Measurements from ENCODE around the gene GSK3B. TPM values are rescaled to one million over a fixed set of nuclear protein-coding genes. Genes with fewer than 3 reads are reported as not detected.
A peak's percentile ranks its signal among the peaks of the same experiment; 100 is the strongest.

GSK3B gene
- total RNA-seq, 1 experiment from 2014 or later, result 67.1 TPM

DNA sequence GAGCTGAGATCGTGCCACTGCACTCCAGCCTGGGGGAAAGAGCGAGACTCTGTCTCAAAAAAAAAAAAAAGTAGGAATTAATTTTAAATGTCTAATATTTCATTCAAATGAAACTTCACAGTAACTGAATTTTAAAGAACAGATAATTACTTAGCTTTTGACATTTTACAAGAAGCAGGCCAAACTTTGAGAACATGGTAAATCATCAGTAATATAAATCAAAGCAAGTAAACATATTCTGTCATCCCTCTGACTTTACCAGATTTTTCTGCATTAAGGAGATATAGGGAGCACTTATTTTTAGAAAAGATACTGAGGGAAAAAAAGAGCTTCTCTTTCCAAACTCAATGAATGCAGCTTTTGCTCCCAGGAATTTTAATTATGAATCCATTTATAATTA is 275.3 kb downstream of the GSK3B start:
- no peaks in the 10 kb centered on the region for H3K27me3 ChIP-seq (ENCODE audit: low read length)
- no peak overlapping the region for H3K27ac ChIP-seq (ENCODE audit: low read length)
- no peaks in the 10 kb centered on the region for H4K20me1 ChIP-seq (ENCODE audit: insufficient read depth, low read depth, low read length)
- no peak overlapping the region for H3K4me2 ChIP-seq (ENCODE audit: low read depth, low read length, poor library complexity, severe bottlenecking)
- peaks cover 14% of the 10 kb centered on the region for H3K4me1 ChIP-seq (ENCODE audit: low read length)
- H3K9me3 ChIP-seq (ENCODE audit: low read length), result no peaks in the 10 kb centered on the region
- H3K9me2 ChIP-seq (replicated peaks; ENCODE audit: insufficient read depth, low read length), result no peaks in the 10 kb centered on the region
- no peak overlapping the region for H3K4me3 ChIP-seq (ENCODE audit: low read length)
- no peak overlapping the region for H3K9ac ChIP-seq (ENCODE audit: low read length)
- no peak overlapping the region for H2AFZ ChIP-seq (ENCODE audit: low read length)
- no peaks in the 10 kb centered on the region for H3K79me2 ChIP-seq (ENCODE audit: low read length)
- DNase-seq, result no peak
- H3K36me3 ChIP-seq (ENCODE audit: insufficient read depth, low read length), result no peaks in the 10 kb centered on the region

DNA sequence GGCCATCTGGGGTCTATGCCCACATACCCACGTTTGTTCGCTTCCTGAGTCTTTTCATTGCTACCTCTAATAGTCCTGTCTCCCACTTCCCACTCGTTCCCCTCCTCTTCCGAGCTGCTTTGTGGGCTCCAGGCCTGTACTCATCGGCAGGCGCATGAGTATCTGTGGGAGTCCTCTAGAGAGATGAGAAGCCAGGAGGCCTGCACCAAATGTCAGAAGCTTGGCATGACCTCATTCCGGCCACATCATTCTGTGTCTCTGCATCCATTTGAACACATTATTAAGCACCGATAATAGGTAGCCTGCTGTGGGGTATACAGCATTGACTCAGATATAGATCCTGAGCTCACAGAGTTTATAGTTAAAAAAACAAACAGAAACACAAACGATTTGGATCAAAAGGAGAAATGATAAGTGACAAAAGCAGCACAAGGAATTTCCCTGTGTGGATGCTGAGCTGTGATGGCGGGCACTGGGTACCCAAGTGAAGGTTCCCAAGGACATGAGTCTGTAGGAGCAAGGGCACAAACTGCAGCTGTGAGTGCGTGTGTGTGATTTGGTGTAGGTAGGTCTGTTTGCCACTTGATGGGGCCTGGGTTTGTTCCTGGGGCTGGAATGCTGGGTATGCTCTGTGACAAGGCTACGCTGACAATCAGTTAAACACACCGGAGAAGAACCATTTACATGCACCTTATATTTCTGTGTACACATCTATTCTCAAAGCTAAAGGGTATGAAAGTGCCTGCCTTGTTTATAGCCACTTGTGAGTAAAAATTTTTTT is 276.5 kb downstream of the GSK3B start:
- H3K9me3 ChIP-seq (ENCODE audit: low read length), result no peaks in the 10 kb centered on the region
- no peak for DNase-seq
- no peak overlapping the region for H3K4me3 ChIP-seq (ENCODE audit: low read length)
- H3K27me3 ChIP-seq (ENCODE audit: low read length), result no peaks in the 10 kb centered on the region
- H3K4me2 ChIP-seq (ENCODE audit: low read depth, low read length, poor library complexity, severe bottlenecking), result no peak overlapping the region
- H3K4me1 ChIP-seq (ENCODE audit: low read length), result peaks cover 12% of the 10 kb centered on the region
- no peak overlapping the region for H2AFZ ChIP-seq (ENCODE audit: low read length)
- no peaks in the 10 kb centered on the region for H4K20me1 ChIP-seq (ENCODE audit: insufficient read depth, low read depth, low read length)
- no peak overlapping the region for H3K9ac ChIP-seq (ENCODE audit: low read length)
- no peaks in the 10 kb centered on the region for H3K79me2 ChIP-seq (ENCODE audit: low read length)
- no peak overlapping the region for H3K27ac ChIP-seq (ENCODE audit: low read length)
- no peaks in the 10 kb centered on the region for H3K36me3 ChIP-seq (ENCODE audit: insufficient read depth, low read length)
- no peaks in the 10 kb centered on the region for H3K9me2 ChIP-seq (replicated peaks; ENCODE audit: insufficient read depth, low read length)

DNA sequence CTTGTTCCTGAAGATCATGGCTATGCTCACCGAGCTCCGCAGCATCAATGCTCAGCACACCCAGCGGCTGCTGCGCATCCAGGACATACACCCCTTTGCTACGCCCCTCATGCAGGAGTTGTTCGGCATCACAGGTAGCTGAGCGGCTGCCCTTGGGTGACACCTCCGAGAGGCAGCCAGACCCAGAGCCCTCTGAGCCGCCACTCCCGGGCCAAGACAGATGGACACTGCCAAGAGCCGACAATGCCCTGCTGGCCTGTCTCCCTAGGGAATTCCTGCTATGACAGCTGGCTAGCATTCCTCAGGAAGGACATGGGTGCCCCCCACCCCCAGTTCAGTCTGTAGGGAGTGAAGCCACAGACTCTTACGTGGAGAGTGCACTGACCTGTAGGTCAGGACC is 277.2 kb downstream of the GSK3B start:
- DNase-seq, result no peak
- Histone ChIP-seq H3K27ac (ENCODE audit: low read length) (no peak overlapping the region), H3K4me1 (ENCODE audit: low read length) (peaks cover 6% of the 10 kb centered on the region), H3K4me2 (ENCODE audit: low read depth, low read length, poor library complexity, severe bottlenecking) (no peak overlapping the region), H2AFZ (ENCODE audit: low read length) (no peak overlapping the region), H3K4me3 (ENCODE audit: low read length) (no peak overlapping the region), H4K20me1 (ENCODE audit: insufficient read depth, low read depth, low read length) (no peaks in the 10 kb centered on the region), H3K9me3 (ENCODE audit: low read length) (no peaks in the 10 kb centered on the region), H3K9ac (ENCODE audit: low read length) (no peak overlapping the region), H3K79me2 (ENCODE audit: low read length) (no peaks in the 10 kb centered on the region), H3K9me2 (replicated peaks; ENCODE audit: insufficient read depth, low read length) (no peaks in the 10 kb centered on the region), H3K36me3 (ENCODE audit: insufficient read depth, low read length) (no peaks in the 10 kb centered on the region), H3K27me3 (ENCODE audit: low read length) (no peaks in the 10 kb centered on the region)

DNA sequence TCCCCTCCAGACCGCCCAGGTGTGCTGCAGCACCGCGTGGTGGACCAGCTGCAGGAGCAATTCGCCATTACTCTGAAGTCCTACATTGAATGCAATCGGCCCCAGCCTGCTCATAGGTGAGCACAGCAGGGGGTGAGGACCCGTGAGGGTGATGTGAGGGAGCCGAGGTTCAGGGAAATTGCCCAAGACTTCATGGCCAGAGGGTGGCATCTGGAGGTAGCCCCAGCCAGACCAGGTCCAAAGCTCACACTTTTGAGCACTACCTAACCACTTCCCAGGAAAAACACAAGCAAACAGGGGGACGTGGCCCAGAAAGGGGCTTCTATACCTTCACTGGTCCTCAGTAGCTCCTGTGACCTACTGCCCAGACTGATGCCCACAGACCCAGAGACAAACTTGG is 278.5 kb downstream of the GSK3B start:
- no peak overlapping the region for H3K4me2 ChIP-seq (ENCODE audit: low read depth, low read length, poor library complexity, severe bottlenecking)
- peaks cover 5% of the 10 kb centered on the region for H3K4me1 ChIP-seq (ENCODE audit: low read length)
- H3K9ac ChIP-seq (ENCODE audit: low read length), result no peak overlapping the region
- H3K9me3 ChIP-seq (ENCODE audit: low read length), result no peaks in the 10 kb centered on the region
- H3K27ac ChIP-seq (ENCODE audit: low read length), result no peak overlapping the region
- no peak overlapping the region for H3K4me3 ChIP-seq (ENCODE audit: low read length)
- H3K9me2 ChIP-seq (replicated peaks; ENCODE audit: insufficient read depth, low read length), result no peaks in the 10 kb centered on the region
- no peaks in the 10 kb centered on the region for H3K36me3 ChIP-seq (ENCODE audit: insufficient read depth, low read length)
- no peaks in the 10 kb centered on the region for H3K27me3 ChIP-seq (ENCODE audit: low read length)
- DNase-seq, result no peak
- no peak overlapping the region for H2AFZ ChIP-seq (ENCODE audit: low read length)
- H3K79me2 ChIP-seq (ENCODE audit: low read length), result no peaks in the 10 kb centered on the region
- no peaks in the 10 kb centered on the region for H4K20me1 ChIP-seq (ENCODE audit: insufficient read depth, low read depth, low read length)

DNA sequence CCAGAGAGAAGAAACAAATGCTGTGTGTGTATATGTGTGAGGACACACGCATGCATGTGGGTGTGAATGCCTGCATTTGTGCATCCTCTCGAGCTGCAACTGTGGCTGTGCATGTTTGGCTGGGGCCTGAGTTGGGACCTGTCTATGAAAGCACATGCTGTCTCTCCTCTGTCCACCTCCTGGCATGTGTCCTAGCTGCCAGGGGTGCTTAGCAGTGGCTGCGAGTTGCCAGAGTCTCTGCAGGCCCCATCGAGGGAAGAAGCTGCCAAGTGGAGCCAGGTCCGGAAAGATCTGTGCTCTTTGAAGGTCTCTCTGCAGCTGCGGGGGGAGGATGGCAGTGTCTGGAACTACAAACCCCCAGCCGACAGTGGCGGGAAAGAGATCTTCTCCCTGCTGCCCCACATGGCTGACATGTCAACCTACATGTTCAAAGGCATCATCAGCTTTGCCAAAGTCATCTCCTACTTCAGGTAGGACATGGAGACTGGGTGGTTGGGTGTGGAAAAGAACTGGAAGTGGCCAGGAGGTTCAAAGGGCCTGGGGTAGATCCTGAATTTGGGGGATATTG is 281.7 kb downstream of the GSK3B start:
- Histone ChIP-seq H3K27ac (ENCODE audit: low read length) (no peak overlapping the region), H3K9ac (ENCODE audit: low read length) (no peak overlapping the region), H3K4me1 (ENCODE audit: low read length) (peaks cover 18% of the 10 kb centered on the region), H3K79me2 (ENCODE audit: low read length) (no peaks in the 10 kb centered on the region), H3K4me3 (ENCODE audit: low read length) (no peak overlapping the region), H3K9me2 (replicated peaks; ENCODE audit: insufficient read depth, low read length) (no peaks in the 10 kb centered on the region), H3K9me3 (ENCODE audit: low read length) (no peaks in the 10 kb centered on the region), H4K20me1 (ENCODE audit: insufficient read depth, low read depth, low read length) (no peaks in the 10 kb centered on the region), H3K4me2 (ENCODE audit: low read depth, low read length, poor library complexity, severe bottlenecking) (no peak overlapping the region), H3K27me3 (ENCODE audit: low read length) (no peaks in the 10 kb centered on the region), H2AFZ (ENCODE audit: low read length) (no peak overlapping the region), H3K36me3 (ENCODE audit: insufficient read depth, low read length) (no peaks in the 10 kb centered on the region)
- no peak for DNase-seq

DNA sequence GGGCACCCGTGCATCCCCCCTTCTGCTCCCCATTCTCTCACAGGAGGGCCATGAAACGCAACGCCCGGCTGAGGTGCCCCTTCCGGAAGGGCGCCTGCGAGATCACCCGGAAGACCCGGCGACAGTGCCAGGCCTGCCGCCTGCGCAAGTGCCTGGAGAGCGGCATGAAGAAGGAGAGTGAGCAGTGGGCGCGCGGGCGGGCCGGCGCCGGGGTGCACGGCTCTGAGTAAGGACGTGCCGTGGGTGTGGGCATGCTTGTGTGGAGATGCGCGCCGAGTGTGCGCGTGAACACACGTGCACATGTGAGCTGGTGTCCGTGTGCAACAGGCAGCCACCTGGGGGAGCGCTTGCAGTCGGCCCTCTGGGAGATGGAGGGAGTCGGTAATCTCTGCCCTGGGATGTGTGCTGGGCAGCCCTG is 284.2 kb downstream of the GSK3B start:
- H4K20me1 ChIP-seq (ENCODE audit: insufficient read depth, low read depth, low read length), result no peaks in the 10 kb centered on the region
- H3K27me3 ChIP-seq (ENCODE audit: low read length), result no peaks in the 10 kb centered on the region
- no peaks in the 10 kb centered on the region for H3K79me2 ChIP-seq (ENCODE audit: low read length)
- H3K4me1 ChIP-seq (ENCODE audit: low read length), result peaks cover 18% of the 10 kb centered on the region
- H3K9me3 ChIP-seq (ENCODE audit: low read length), result no peaks in the 10 kb centered on the region
- H3K9ac ChIP-seq (ENCODE audit: low read length), result peak overlapping the region; percentile 72
- H3K4me3 ChIP-seq (ENCODE audit: low read length), result peak overlapping the region; percentile 68
- no peaks in the 10 kb centered on the region for H3K36me3 ChIP-seq (ENCODE audit: insufficient read depth, low read length)
- H3K9me2 ChIP-seq (replicated peaks; ENCODE audit: insufficient read depth, low read length), result no peaks in the 10 kb centered on the region
- peak; percentile 90 for DNase-seq
- H2AFZ ChIP-seq (ENCODE audit: low read length), result peak overlapping the region; percentile 94
- peak overlapping the region; percentile 80 for H3K4me2 ChIP-seq (ENCODE audit: low read depth, low read length, poor library complexity, severe bottlenecking)
- no peak overlapping the region for H3K27ac ChIP-seq (ENCODE audit: low read length)

DNA sequence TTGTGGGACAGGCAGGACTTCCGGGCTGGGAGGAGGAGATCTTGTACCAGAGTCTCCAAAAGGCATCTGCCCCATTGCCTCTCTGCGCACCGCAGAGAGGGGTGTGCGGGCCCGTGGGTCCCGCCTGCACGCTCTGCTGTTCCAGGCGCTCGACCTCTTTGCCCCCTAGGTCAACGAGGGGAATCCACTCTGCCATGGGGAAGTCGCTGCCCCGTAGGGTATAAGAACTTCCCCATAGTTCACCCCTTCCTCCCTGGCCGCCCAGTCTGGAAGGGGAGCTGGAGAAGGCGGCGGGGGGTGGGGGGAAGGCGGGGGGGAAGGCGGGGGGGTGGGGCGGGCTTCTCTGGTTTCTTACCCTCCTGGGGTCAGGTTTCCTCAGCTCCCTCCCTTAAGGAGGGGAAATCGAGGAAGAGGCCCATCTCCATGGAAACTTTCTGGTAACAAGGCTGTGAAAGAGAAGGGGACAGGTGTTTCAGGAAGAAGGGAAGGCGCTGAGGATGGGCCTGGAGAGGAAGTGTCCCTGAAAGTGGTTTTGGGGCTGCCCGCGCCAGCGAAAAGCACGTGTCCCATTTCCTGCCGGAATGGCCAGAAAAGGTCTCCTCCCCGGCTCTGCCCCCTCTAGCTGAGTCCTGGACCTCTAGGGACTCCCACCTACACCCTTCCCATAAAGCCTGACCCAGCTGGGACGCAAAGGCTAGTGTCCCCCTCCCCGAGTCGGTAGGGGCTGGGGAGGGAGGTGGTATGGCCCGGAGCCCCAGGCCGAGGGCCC is 284.8 kb downstream of the GSK3B start:
- H2AFZ ChIP-seq (ENCODE audit: low read length), result peak overlapping the region; percentile 94
- DNase-seq, result peak; percentile 49
- H3K4me3 ChIP-seq (ENCODE audit: low read length), result peak overlapping the region; percentile 68
- H3K27me3 ChIP-seq (ENCODE audit: low read length), result no peaks in the 10 kb centered on the region
- no peaks in the 10 kb centered on the region for H3K36me3 ChIP-seq (ENCODE audit: insufficient read depth, low read length)
- no peaks in the 10 kb centered on the region for H3K9me3 ChIP-seq (ENCODE audit: low read length)
- H4K20me1 ChIP-seq (ENCODE audit: insufficient read depth, low read depth, low read length), result no peaks in the 10 kb centered on the region
- H3K9me2 ChIP-seq (replicated peaks; ENCODE audit: insufficient read depth, low read length), result no peaks in the 10 kb centered on the region
- peaks cover 18% of the 10 kb centered on the region for H3K4me1 ChIP-seq (ENCODE audit: low read length)
- H3K4me2 ChIP-seq (ENCODE audit: low read depth, low read length, poor library complexity, severe bottlenecking), result peak overlapping the region; percentile 80
- H3K27ac ChIP-seq (ENCODE audit: low read length), result no peak overlapping the region
- H3K9ac ChIP-seq (ENCODE audit: low read length), result peak overlapping the region; percentile 72
- H3K79me2 ChIP-seq (ENCODE audit: low read length), result no peaks in the 10 kb centered on the region

DNA sequence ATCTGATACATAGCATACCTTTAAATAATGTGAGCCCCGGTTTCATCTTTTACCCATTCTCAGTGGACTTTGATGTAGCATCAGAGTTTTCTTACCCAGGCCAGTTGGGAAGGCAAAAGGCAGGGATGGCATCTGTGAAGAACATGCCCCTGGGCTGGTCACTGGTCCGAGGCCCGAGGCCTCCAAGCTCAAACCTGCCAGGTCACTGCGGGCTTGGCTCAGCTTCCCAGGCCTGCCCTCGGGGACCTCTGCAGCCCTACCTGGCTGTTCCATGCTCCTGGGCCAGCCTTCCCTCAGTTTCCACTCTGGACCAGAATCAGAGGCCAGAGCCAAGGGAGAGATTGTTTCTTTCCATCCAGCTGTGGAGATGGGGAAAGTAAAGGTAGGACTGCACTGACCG is 285.4 kb downstream of the GSK3B start:
- H2AFZ ChIP-seq (ENCODE audit: low read length), result no peak overlapping the region
- no peaks in the 10 kb centered on the region for H3K27me3 ChIP-seq (ENCODE audit: low read length)
- no peak overlapping the region for H3K4me2 ChIP-seq (ENCODE audit: low read depth, low read length, poor library complexity, severe bottlenecking)
- H3K9me2 ChIP-seq (replicated peaks; ENCODE audit: insufficient read depth, low read length), result no peaks in the 10 kb centered on the region
- DNase-seq, result no peak
- H4K20me1 ChIP-seq (ENCODE audit: insufficient read depth, low read depth, low read length), result no peaks in the 10 kb centered on the region
- no peak overlapping the region for H3K27ac ChIP-seq (ENCODE audit: low read length)
- peaks cover 18% of the 10 kb centered on the region for H3K4me1 ChIP-seq (ENCODE audit: low read length)
- no peak overlapping the region for H3K4me3 ChIP-seq (ENCODE audit: low read length)
- H3K36me3 ChIP-seq (ENCODE audit: insufficient read depth, low read length), result no peaks in the 10 kb centered on the region
- H3K79me2 ChIP-seq (ENCODE audit: low read length), result no peaks in the 10 kb centered on the region
- no peak overlapping the region for H3K9ac ChIP-seq (ENCODE audit: low read length)
- H3K9me3 ChIP-seq (ENCODE audit: low read length), result no peaks in the 10 kb centered on the region

All from Karpas-422 (cell line).